Neuronal stem cell (in vitro differentiated cells): ENCODE results near the gene S1PR1.

Experiments
- DNase-seq: peaks from one replicate; pipeline ENCODE4 v3.0.0-alpha.2; 2013; ENCODE audit warnings: low spot score
- H2AFZ ChIP-seq: one replicate; pipeline ENCODE4 v1.6.1; 2013; ENCODE audit warnings: mild to moderate bottlenecking, low read length, inconsistent platforms
- H2AK5ac ChIP-seq: 2 replicates; pipeline ENCODE4 v1.6.1; 2013; ENCODE audit warnings: low read depth, mild to moderate bottlenecking, inconsistent platforms, low read length, moderate library complexity, mixed read lengths
- H2BK120ac ChIP-seq: 2 replicates; pipeline ENCODE4 v1.6.1; 2013; ENCODE audit warnings: low read depth, mild to moderate bottlenecking, inconsistent platforms, low read length, moderate library complexity, mixed read lengths
- H2BK12ac ChIP-seq: one replicate; pipeline ENCODE4 v1.6.1; 2013; ENCODE audit warnings: low read length, inconsistent platforms
- H2BK15ac ChIP-seq: 2 replicates; pipeline ENCODE4 v1.6.1; 2013; ENCODE audit warnings: mild to moderate bottlenecking, low read length, inconsistent platforms, mixed read lengths
- H2BK5ac ChIP-seq: one replicate; pipeline ENCODE4 v1.6.1; 2013; ENCODE audit warnings: inconsistent platforms, mild to moderate bottlenecking, low read length, moderate library complexity
- H3K14ac ChIP-seq: one replicate; pipeline ENCODE4 v1.6.1; 2013; ENCODE audit warnings: low read length, inconsistent platforms
- H3K18ac ChIP-seq: 2 replicates; pipeline ENCODE4 v1.6.1; 2013; ENCODE audit warnings: low read length, inconsistent platforms
- H3K23ac ChIP-seq: 2 replicates; pipeline ENCODE4 v1.6.1; 2013; ENCODE audit warnings: low read depth, mild to moderate bottlenecking, mixed read lengths, low read length, inconsistent platforms; ENCODE audit not compliant: poor library complexity
- H3K27ac ChIP-seq: replicated peaks from 3 replicates; pipeline ENCODE4 v1.5.1; 2013; ENCODE audit warnings: low read length, inconsistent platforms
- H3K27me3 ChIP-seq, 3 experiments: 2 replicates each; pipeline ENCODE4 v1.6.1; 2013; ENCODE audit warnings: low read length in 3 of 3, mild to moderate bottlenecking in 2 of 3, inconsistent platforms in 1 of 3, low read depth in 1 of 3, mixed read lengths in 1 of 3, moderate library complexity in 1 of 3; ENCODE audit not compliant: control insufficient read depth in 3 of 3, insufficient read depth in 3 of 3
- H3K36me3 ChIP-seq, 2 donors: replicated peaks in 1 of 2; 2 replicates each; pipeline ENCODE4 v1.6.1; 2013; ENCODE audit warnings: low read length in 2 of 2; ENCODE audit not compliant: control insufficient read depth in 2 of 2, insufficient read depth in 2 of 2
- H3K4ac ChIP-seq: 2 replicates; pipeline ENCODE4 v1.6.1; 2013; ENCODE audit warnings: inconsistent platforms, mild to moderate bottlenecking, low read length, moderate library complexity
- H3K4me1 ChIP-seq, 2 donors: 1 replicate in 1 of 2; 2 replicates in 1 of 2; pipeline ENCODE4 v1.6.1; 2013; ENCODE audit warnings: low read length in 2 of 2, low read depth in 1 of 2; ENCODE audit not compliant: control insufficient read depth in 2 of 2, insufficient read depth in 1 of 2
- H3K4me2 ChIP-seq: one replicate; pipeline ENCODE4 v1.6.1; 2013; ENCODE audit warnings: mild to moderate bottlenecking, low read length, inconsistent platforms; ENCODE audit not compliant: insufficient read depth, poor library complexity, severe bottlenecking
- H3K4me3 ChIP-seq, 2 donors: 2 replicates each; pipeline ENCODE4 v1.5.1; 2013; ENCODE audit warnings: low read length in 2 of 2, mild to moderate bottlenecking in 2 of 2, inconsistent platforms in 1 of 2, moderate library complexity in 1 of 2
- H3K79me1 ChIP-seq: one replicate; pipeline ENCODE4 v1.6.1; 2013; ENCODE audit warnings: low read depth, mild to moderate bottlenecking, inconsistent platforms, low read length, moderate library complexity
- H3K9ac ChIP-seq: one replicate; pipeline ENCODE4 v1.6.1; 2013; ENCODE audit warnings: mild to moderate bottlenecking, low read depth, low read length, inconsistent platforms; ENCODE audit not compliant: poor library complexity
- H3K9me3 ChIP-seq, 2 donors: replicated peaks in 1 of 2; 2 replicates each; pipeline versions ENCODE3 to v1.6.1; 2013; ENCODE audit warnings: low read length in 2 of 2, mild to moderate bottlenecking in 2 of 2, inconsistent platforms in 1 of 2, low read depth in 1 of 2, mixed read lengths in 1 of 2, moderate library complexity in 1 of 2; ENCODE audit not compliant: control insufficient read depth in 2 of 2, insufficient read depth in 1 of 2
- H4K8ac ChIP-seq: one replicate; pipeline ENCODE4 v1.6.1; 2013; ENCODE audit warnings: low read depth, mild to moderate bottlenecking, inconsistent platforms, low read length, moderate library complexity
- H4K91ac ChIP-seq: one replicate; pipeline ENCODE4 v1.6.1; 2013; ENCODE audit warnings: low read length, low read depth, mild to moderate bottlenecking, inconsistent platforms; ENCODE audit not compliant: poor library complexity
- WGBS, 2 donors: extraction: QIAGEN DNeasy Blood & Tissue Kit; methylation state at CpG; one replicate each; pipeline ENCODE4 v1.1.7; 2013; ENCODE audit warnings: missing lambda C conversion rate in 2 of 2, mixed read lengths in 1 of 2; ENCODE audit not compliant: insufficient read length in 2 of 2, insufficient replicate concordance in 1 of 2; ENCODE audit errors: extremely low coverage in 2 of 2; 5-methylcytosine and 5-hydroxymethylcytosine counted together

S1PR1 gene

DNA sequence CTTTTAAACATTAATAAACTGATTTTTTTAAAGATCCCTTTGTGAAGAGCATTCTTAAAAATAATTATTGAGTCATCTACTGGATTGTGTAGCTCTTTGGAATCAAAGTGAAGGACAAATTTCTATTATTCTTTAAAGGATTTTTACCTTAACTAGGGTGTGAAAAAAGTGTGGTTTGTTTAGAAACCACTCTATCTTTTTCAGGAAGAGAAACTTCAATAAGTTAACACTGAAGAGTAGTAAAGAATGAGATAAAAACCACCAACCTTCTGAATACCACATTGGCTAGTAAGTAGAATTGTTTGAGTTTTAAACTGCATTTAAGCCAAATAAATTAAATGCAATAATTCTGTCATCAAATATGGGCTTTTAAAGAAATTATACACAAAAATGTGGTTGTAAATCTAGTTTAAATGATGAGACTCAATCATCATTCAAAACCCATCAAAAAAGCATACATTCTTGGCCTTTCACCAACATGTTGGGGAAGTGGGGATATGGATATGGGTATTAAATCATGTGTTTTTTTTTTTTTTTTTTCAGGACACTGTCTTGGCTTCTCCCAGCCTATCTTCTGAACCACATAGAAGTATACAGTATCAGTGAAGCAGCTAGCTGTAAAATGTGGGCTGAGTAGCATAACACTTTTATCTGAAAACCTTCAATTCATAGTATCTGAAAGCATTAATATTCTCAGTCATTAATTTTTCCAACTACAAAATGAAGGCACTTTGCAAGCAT, 4.8 kb downstream of the S1PR1 start:
- no peak overlapping the region for H2AFZ ChIP-seq
- H3K4ac ChIP-seq = no peak overlapping the region
- H3K27ac ChIP-seq = no peak overlapping the region
- no peak overlapping the region for H4K91ac ChIP-seq
- no peak overlapping the region for H3K18ac ChIP-seq
- no peak overlapping the region for H3K23ac ChIP-seq
- peaks cover 0 to 7% of the 10 kb centered on the region in 2 donors for H3K9me3 ChIP-seq
- H3K14ac ChIP-seq = no peak overlapping the region
- H2BK120ac ChIP-seq = no peak overlapping the region
- no peak for DNase-seq
- H2AK5ac ChIP-seq = no peak overlapping the region
- no peak overlapping the region for H3K9ac ChIP-seq
- H3K36me3 ChIP-seq = peaks cover 18 to 54% of the 10 kb centered on the region in 2 donors
- H2BK12ac ChIP-seq = no peak overlapping the region
- H3K4me3 ChIP-seq = no peak overlapping the region
- no peaks in the 10 kb centered on the region for H3K27me3 ChIP-seq
- H3K79me1 ChIP-seq = peaks cover 3% of the 10 kb centered on the region
- no peak overlapping the region for H2BK15ac ChIP-seq
- H3K4me2 ChIP-seq = no peak overlapping the region
- H3K4me1 ChIP-seq = peaks cover 0 to 4% of the 10 kb centered on the region in 2 donors
- H2BK5ac ChIP-seq = no peak overlapping the region
- H4K8ac ChIP-seq = no peak overlapping the region

DNA sequence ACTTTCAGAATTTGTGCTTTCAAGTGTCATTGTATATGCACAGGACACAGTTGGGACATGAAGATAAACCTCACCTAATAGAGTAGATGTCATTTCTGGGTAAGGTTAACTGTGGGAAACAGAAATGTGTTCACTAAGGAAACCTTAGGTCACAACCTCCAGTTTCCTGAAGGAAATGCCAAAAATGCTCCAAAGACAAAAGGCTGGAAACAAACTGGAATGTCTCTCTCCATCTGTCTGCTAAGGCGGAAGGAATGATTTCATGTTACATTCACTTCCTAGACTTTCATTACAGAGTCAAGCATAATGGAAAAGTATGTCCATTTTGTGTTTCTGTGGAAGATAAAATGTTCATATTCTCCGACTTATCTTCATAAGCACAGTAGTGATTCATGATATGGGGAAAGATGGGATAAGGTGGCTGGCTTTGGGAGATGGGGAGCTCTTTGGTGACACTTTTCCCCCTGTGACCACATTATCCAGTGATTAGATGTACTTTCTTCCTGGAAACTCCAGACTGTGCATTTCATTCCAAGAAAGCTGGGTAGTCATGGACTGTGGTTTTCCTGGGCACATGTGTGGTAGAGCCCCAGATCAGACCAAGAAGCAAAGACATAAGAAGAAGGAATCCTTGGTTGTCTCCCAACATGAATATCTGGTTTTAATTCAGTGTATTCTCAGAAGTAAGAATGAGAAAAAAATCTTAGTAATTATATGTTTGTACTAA, 5.7 kb downstream of the S1PR1 start:
- Histone ChIP-seq H3K4me1 (peaks cover 0 to 4% of the 10 kb centered on the region in 2 donors), H3K79me1 (peaks cover 3% of the 10 kb centered on the region), H2BK5ac (no peak overlapping the region), H3K14ac (no peak overlapping the region), H3K9ac (no peak overlapping the region), H2AFZ (no peak overlapping the region), H3K18ac (no peak overlapping the region), H4K8ac (no peak overlapping the region), H2BK120ac (no peak overlapping the region), H2BK15ac (no peak overlapping the region), H3K4ac (no peak overlapping the region), H3K36me3 (peaks cover 18 to 54% of the 10 kb centered on the region in 2 donors), H2BK12ac (no peak overlapping the region), H3K9me3 (peaks cover 0 to 7% of the 10 kb centered on the region in 2 donors), H2AK5ac (no peak overlapping the region), H4K91ac (no peak overlapping the region), H3K4me2 (no peak overlapping the region), H3K23ac (no peak overlapping the region), H3K4me3 (no peak overlapping the region), H3K27me3 (no peaks in the 10 kb centered on the region), H3K27ac (no peak overlapping the region)
- no CpG with 5 or more reads among the region's 2 CpGs for WGBS, 2 donors
- no peak for DNase-seq

GRCh38 chr1:101243751-101244150, 6.9 kb downstream of the S1PR1 start:
- H2BK15ac ChIP-seq = no peak overlapping the region
- peaks cover 18 to 54% of the 10 kb centered on the region in 2 donors for H3K36me3 ChIP-seq
- no peak overlapping the region for H2BK12ac ChIP-seq
- H3K27me3 ChIP-seq = no peaks in the 10 kb centered on the region
- no peak overlapping the region for H3K4me3 ChIP-seq
- H4K91ac ChIP-seq = no peak overlapping the region
- H3K18ac ChIP-seq = no peak overlapping the region
- H3K79me1 ChIP-seq = peaks cover 3% of the 10 kb centered on the region
- H2AK5ac ChIP-seq = no peak overlapping the region
- no peak overlapping the region for H2BK120ac ChIP-seq
- peaks cover 0 to 7% of the 10 kb centered on the region in 2 donors for H3K9me3 ChIP-seq
- no peak overlapping the region for H2BK5ac ChIP-seq
- no peak for DNase-seq
- no peak overlapping the region for H3K4me2 ChIP-seq
- WGBS, 2 donors = no CpG with 5 or more reads among the region's 3 CpGs
- H3K14ac ChIP-seq = no peak overlapping the region
- no peak overlapping the region for H3K23ac ChIP-seq
- no peak overlapping the region for H3K27ac ChIP-seq
- no peak overlapping the region for H3K9ac ChIP-seq
- H3K4ac ChIP-seq = no peak overlapping the region
- H3K4me1 ChIP-seq = peaks cover 0 to 4% of the 10 kb centered on the region in 2 donors
- H2AFZ ChIP-seq = no peak overlapping the region
- no peak overlapping the region for H4K8ac ChIP-seq

DNA sequence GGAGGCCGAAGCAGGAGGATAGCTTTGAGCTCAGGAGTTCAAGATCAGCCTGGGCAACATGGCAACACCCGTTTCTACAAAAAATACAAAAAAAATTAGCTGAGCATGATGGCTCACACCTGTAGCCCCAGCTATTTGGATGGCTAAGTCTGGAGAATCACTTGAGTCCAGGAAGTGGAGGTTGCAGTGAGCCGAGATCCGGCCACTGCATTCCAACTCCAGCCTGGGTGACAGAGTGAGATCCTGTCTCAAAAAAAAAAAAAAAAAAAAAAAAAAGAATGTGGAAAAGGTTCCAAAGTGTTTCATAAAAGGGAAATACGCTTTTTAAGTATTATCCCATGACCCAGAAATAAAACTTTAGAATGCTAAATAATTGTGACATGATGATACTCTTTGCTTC, 8.0 kb downstream of the S1PR1 start:
- H3K27ac ChIP-seq = no peak overlapping the region
- H2AFZ ChIP-seq = no peak overlapping the region
- no peak overlapping the region for H3K4me3 ChIP-seq
- no peak overlapping the region for H3K14ac ChIP-seq
- H3K4me1 ChIP-seq = peaks cover 0 to 2% of the 10 kb centered on the region in 2 donors
- H2BK15ac ChIP-seq = no peak overlapping the region
- no peak for DNase-seq
- H4K91ac ChIP-seq = no peak overlapping the region
- H2BK5ac ChIP-seq = no peak overlapping the region
- no peak overlapping the region for H4K8ac ChIP-seq
- H2AK5ac ChIP-seq = no peak overlapping the region
- H2BK12ac ChIP-seq = no peak overlapping the region
- no peak overlapping the region for H3K9ac ChIP-seq
- H3K36me3 ChIP-seq = peaks cover 8 to 43% of the 10 kb centered on the region in 2 donors
- no peak overlapping the region for H3K23ac ChIP-seq
- no peak overlapping the region for H2BK120ac ChIP-seq
- H3K18ac ChIP-seq = no peak overlapping the region
- no peak overlapping the region for H3K4me2 ChIP-seq
- no peaks in the 10 kb centered on the region for H3K27me3 ChIP-seq
- no peaks in the 10 kb centered on the region for H3K9me3 ChIP-seq
- no peaks in the 10 kb centered on the region for H3K79me1 ChIP-seq
- H3K4ac ChIP-seq = no peak overlapping the region
- no CpG with 5 or more reads among the region's 5 CpGs for WGBS, 2 donors
